ENCODE results near the gene RASAL3.

Gene RASAL3

GRCh38 chr19:15432629-15433518 is 31.5 kb downstream of the RASAL3 start:
- peak; percentile 63 for DNase-seq (ENCODE audit: low read depth)

GRCh38 chr19:15432018-15432494 is 32.3 kb downstream of the RASAL3 start:
- no peak for DNase-seq (ENCODE audit: low read depth)

GRCh38 chr19:15431396-15432017 is 32.8 kb downstream of the RASAL3 start:
- no peak for DNase-seq (ENCODE audit: low read depth)

GRCh38 chr19:15430526-15431120 is 33.7 kb downstream of the RASAL3 start:
- DNase-seq (ENCODE audit: low read depth) = no peak

- no peak for DNase-seq (ENCODE audit: low read depth)
These were observed 34.4 kb downstream of the RASAL3 start for GRCh38 chr19:15429825-15430467.

- DNase-seq (ENCODE audit: low read depth) = no peak
These were observed 35.2 kb downstream of the RASAL3 start for GRCh38 chr19:15428956-15429824.

- no peak for DNase-seq (ENCODE audit: low read depth)
These were observed 36.3 kb downstream of the RASAL3 start for GRCh38 chr19:15427991-15428471.

- DNase-seq (ENCODE audit: low read depth) = no peak
These were observed 37.0 kb downstream of the RASAL3 start for GRCh38 chr19:15427350-15427700.

- no peak for DNase-seq (ENCODE audit: low read depth)
These were observed 37.6 kb downstream of the RASAL3 start for GRCh38 chr19:15426485-15427349.

- no peak for DNase-seq (ENCODE audit: low read depth)
These were observed 38.9 kb downstream of the RASAL3 start for GRCh38 chr19:15425321-15425950.

- DNase-seq (ENCODE audit: low read depth) = no peak
These were observed 39.6 kb downstream of the RASAL3 start for GRCh38 chr19:15424692-15425272.

GRCh38 chr19:15424121-15424520 is 40.2 kb downstream of the RASAL3 start:
- DNase-seq (ENCODE audit: low read depth) = no peak

- no peak for DNase-seq (ENCODE audit: low read depth)
These were observed 41.2 kb downstream of the RASAL3 start for GRCh38 chr19:15423130-15423529.

GRCh38 chr19:15422296-15423075 is 41.9 kb downstream of the RASAL3 start:
- no peak for DNase-seq (ENCODE audit: low read depth)

GRCh38 chr19:15421721-15422260 is 42.6 kb downstream of the RASAL3 start:
- DNase-seq (ENCODE audit: low read depth) = no peak

GRCh38 chr19:15421136-15421695 is 43.1 kb downstream of the RASAL3 start:
- no peak for DNase-seq (ENCODE audit: low read depth)

- no peak for DNase-seq (ENCODE audit: low read depth)
These were observed 44.8 kb downstream of the RASAL3 start for GRCh38 chr19:15419413-15420025.

Data from fibroblast of the conjunctiva (primary cell).